ENCODE results near the gene ITGA6. TPM values are rescaled to one million over a fixed set of nuclear protein-coding genes. Genes with fewer than 3 reads are reported as not detected.
"Not testable (repeated sequence)": the region's sequence is repeated elsewhere in the genome, so short reads cannot be mapped to it uniquely, and the experiment has no call there.

The ITGA6 gene
- polyA plus RNA-seq, 2 of the 4 experiments (the other 2 are of a cell fraction): 25.7 to 27.7 TPM

DNA sequence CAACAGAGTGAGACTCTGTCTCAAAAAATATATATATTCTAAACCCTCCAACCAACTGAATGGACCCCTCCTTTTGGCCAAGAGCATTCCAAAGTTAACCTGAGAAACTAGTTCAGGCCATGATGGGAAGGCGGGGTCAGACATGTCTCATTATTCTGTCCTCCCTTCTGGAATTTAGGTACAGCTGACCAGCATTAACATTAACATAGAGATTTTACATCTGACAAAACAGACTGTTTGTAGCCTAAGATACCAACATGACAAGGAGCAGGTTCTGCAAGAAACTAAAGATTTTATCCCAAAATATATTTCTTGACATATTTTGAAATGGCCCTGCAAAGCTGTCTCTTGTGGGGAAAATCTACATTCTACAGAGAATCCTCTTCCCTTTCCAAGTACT, 121.7 kb downstream of the ITGA6 start:
- no peak overlapping the region for H3K27ac ChIP-seq
- H3K9me3 ChIP-seq: no peaks in the 10 kb centered on the region
- H3K4me2 ChIP-seq: no peak overlapping the region
- FAIRE-seq (no peak), ATAC-seq (no peak), DNase-seq (ENCODE audit: low read depth in 1 of 2, low spot score in 1 of 2) (no peak)
- ChIA-PET POLR2A (no interaction called here), CTCF (no interaction called here)
- H3K4me3 ChIP-seq: no peak overlapping the region
- TF ChIP-seq HDAC2 (IDR thresholded peaks at IDR 0.05) (no peak), ZC3H11A (IDR thresholded peaks at IDR 0.05) (no peak), ZSCAN20 (CRISPR knock-in tag; IDR thresholded peaks at IDR 0.05) (no peak), CBX2 (IDR thresholded peaks at IDR 0.05; ENCODE audit: borderline replicate concordance, low read depth) (no peak), CTCF (IDR thresholded peaks at IDR 0.05) (no peak), POLR2AphosphoS2 (conservative IDR thresholded peaks at IDR 0.05; ENCODE audit: low read length) (no peak), RFX5 (IDR thresholded peaks at IDR 0.05) (no peak), HOXB5 (CRISPR knock-in tag; IDR thresholded peaks at IDR 0.05) (no peak)
- no peaks in the 10 kb centered on the region for H3K4me1 ChIP-seq
- 90% methylated on average over 1 of the region's 1 CpG for WGBS (ENCODE audit: missing lambda C conversion rate)

- H3K4me1 ChIP-seq; H3K4me2 ChIP-seq; H3K9me3 ChIP-seq; CTCF ChIA-PET; FAIRE-seq; H3K4me3 ChIP-seq; DNase-seq (ENCODE audit: low read depth in 1 of 2, low spot score in 1 of 2); ATAC-seq; H3K27ac ChIP-seq; POLR2A ChIA-PET: not testable (repeated sequence)
- 45% methylated on average over 1 of the region's 1 CpG for WGBS (ENCODE audit: missing lambda C conversion rate)
These were observed 122.4 kb downstream of the ITGA6 start for GRCh38 chr2:172549802-172550201.

- POLR2A ChIA-PET: no interaction called here
- CTCF ChIA-PET: no interaction called here
- no peaks in the 10 kb centered on the region for H3K9me3 ChIP-seq
- FAIRE-seq (no peak), DNase-seq (ENCODE audit: low read depth in 1 of 2, low spot score in 1 of 2) (no peak), ATAC-seq (no peak)
- TF ChIP-seq ZFP36 (IDR thresholded peaks at IDR 0.05; ENCODE audit: borderline replicate concordance, partially characterized antibody) (no peak), CBX2 (IDR thresholded peaks at IDR 0.05; ENCODE audit: borderline replicate concordance, low read depth) (no peak), ZSCAN20 (CRISPR knock-in tag; IDR thresholded peaks at IDR 0.05) (no peak), JUN (IDR thresholded peaks at IDR 0.05) (no peak)
- no peak overlapping the region for H3K4me2 ChIP-seq
- peaks cover 5% of the 10 kb centered on the region; the same call in 2 of the 3 replicates for H3K4me1 ChIP-seq
- no peak overlapping the region for H3K27ac ChIP-seq
- H3K4me3 ChIP-seq: no peak overlapping the region
These were observed 123.0 kb downstream of the ITGA6 start for GRCh38 chr2:172550419-172550818.

DNA sequence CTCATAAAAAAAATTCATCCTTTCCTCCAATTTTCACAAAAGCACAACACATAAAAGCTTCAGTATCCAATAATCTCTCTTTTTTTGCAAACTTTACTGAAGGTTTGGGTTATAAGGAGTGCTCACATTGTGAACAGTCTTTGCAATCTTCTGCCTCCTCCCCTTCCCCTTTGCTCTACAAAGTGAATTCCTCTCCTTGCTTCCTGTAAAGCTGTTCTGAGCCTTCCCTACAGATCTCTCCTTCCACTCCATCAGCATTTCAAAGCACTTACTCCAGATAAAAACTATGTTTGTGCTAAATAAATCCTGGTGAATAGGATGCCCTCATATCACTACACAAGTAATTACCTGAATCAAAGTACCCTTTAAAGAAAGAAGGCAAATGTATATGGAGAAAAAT, 123.9 kb downstream of the ITGA6 start:
- no peaks in the 10 kb centered on the region for H3K9me3 ChIP-seq
- peaks cover 5% of the 10 kb centered on the region; the same call in 2 of the 3 replicates for H3K4me1 ChIP-seq
- DNase-seq (ENCODE audit: low read depth in 1 of 2, low spot score in 1 of 2) (no peak), ATAC-seq (no peak), FAIRE-seq (no peak)
- H3K4me2 ChIP-seq: no peak overlapping the region
- no peak overlapping the region for H3K4me3 ChIP-seq
- TF ChIP-seq EHF (CRISPR knock-in tag; IDR thresholded peaks at IDR 0.05): no peak
- TF ChIP-seq CBX8 (IDR thresholded peaks at IDR 0.05): no peak
- no peak for TF ChIP-seq CHD2 (IDR thresholded peaks at IDR 0.05; ENCODE audit: low read length, partially characterized antibody)
- TF ChIP-seq HOXB5 (CRISPR knock-in tag; IDR thresholded peaks at IDR 0.05): no peak
- TF ChIP-seq CEBPB (IDR thresholded peaks at IDR 0.05): no peak
- no peak for TF ChIP-seq KDM5A (IDR thresholded peaks at IDR 0.05)
- TF ChIP-seq ATOH8 (CRISPR knock-in tag; IDR thresholded peaks at IDR 0.05; ENCODE audit: low read depth): no peak
- TF ChIP-seq SMC3 (IDR thresholded peaks at IDR 0.05): no peak
- TF ChIP-seq HOXA7 (CRISPR knock-in tag; IDR thresholded peaks at IDR 0.05): no peak
- TF ChIP-seq EHMT2 (IDR thresholded peaks at IDR 0.05; ENCODE audit: low read depth): no peak
- no peak for TF ChIP-seq NPAS2 (CRISPR knock-in tag; IDR thresholded peaks at IDR 0.05; ENCODE audit: borderline replicate concordance)
- no peak for TF ChIP-seq KDM1A (IDR thresholded peaks at IDR 0.05; ENCODE audit: low read depth)
- no peak overlapping the region for H3K27ac ChIP-seq
- ChIA-PET CTCF (interaction anchor here (1.1 to 1.2 kb wide), 3 partner anchors 11 to 379 kb away, joined by 4 to 5 read pairs (median 5); no protein-coding TSS in a partner anchor), POLR2A (no interaction called here)

Data from A549 (cell line).